Body of pancreas (tissue), 4 donors: ENCODE measurements around the gene ILRUN. TPM values are rescaled to one million over a fixed set of nuclear protein-coding genes. Genes with fewer than 3 reads are reported as not detected.
"Not testable (repeated sequence)": the region's sequence is repeated elsewhere in the genome, so short reads cannot be mapped to it uniquely, and the experiment has no call there.

Experiments used
- ATAC-seq: fragments of 150-250 bp; one replicate; pipeline ENCODE4 v1.9.1; 2016
- DNase-seq, 4 donors: peaks; one replicate each; pipeline ENCODE4 v3.0.0-alpha.2; 2019
- H3K27ac ChIP-seq, 4 donors: fragments of 200-600 bp; sonication (generic); 1 replicate in 3 of 4; 2 replicates in 1 of 4; pipeline versions ENCODE4 v1.5.1 to v1.6.1; 2016 to 2019; ENCODE audit warnings: mild to moderate bottlenecking in 1 of 4, mixed read lengths in 1 of 4, moderate library complexity in 1 of 4
- H3K27me3 ChIP-seq, 2 donors: fragments of 200-600 bp; sonication (generic); one replicate each; pipeline ENCODE4 v1.6.0; 2016; ENCODE audit warnings: mild to moderate bottlenecking in 1 of 2
- H3K36me3 ChIP-seq, 2 donors: fragments of 200-600 bp; sonication (generic); replicated peaks in 1 of 2; 2 replicates each; pipeline ENCODE4 v1.5.1; 2016; ENCODE audit warnings: low read depth in 2 of 2; ENCODE audit not compliant: insufficient read depth in 1 of 2
- H3K4me1 ChIP-seq: fragments of 200-600 bp; sonication (generic); one replicate; pipeline ENCODE4 v1.6.0; 2016
- H3K4me3 ChIP-seq, 2 donors: fragments of 200-600 bp; sonication (generic); 1 replicate in 1 of 2; 2 replicates in 1 of 2; pipeline ENCODE4 v1.5.1; 2016 to 2019
- H3K9me3 ChIP-seq, 3 donors: fragments of 200-600 bp; sonication (generic); 1 replicate in 2 of 3; 2 replicates in 1 of 3; pipeline ENCODE4 v1.5.1; 2016
- POLR2A ChIP-seq, 3 donors: fragments of 450-650 bp; IDR thresholded peaks; one replicate each; pipeline ENCODE4 v1.6.1; 2016; ENCODE audit warnings: antibody characterized with exemption in 3 of 3, mild to moderate bottlenecking in 2 of 3
- WGBS, 2 donors: methylation state at CpG; one replicate each; pipeline ENCODE4 v1.1.5; 2017; 5-methylcytosine and 5-hydroxymethylcytosine counted together
- intact Hi-C: fragments of 100-400 bp; cut with DNase I; formaldehyde crosslinking; loops from one replicate; pipeline ENCODE4 v1.15.1; 2023
- total RNA-seq, 2 donors: library from RNA; depleted of rRNA; stranded (reverse); fragments of >200 nt; gene quantifications; one replicate each; pipeline ENCODE4 v1.1.0, GENCODE V29; 2016
- TF ChIP-seq, protein P1 (sequence below), 7 experiments: fragments of 450-650 bp in 4 of 7; fragments of 200-600 bp in 3 of 7; sonication (generic) in 3 of 7; IDR thresholded peaks; one replicate each; pipeline ENCODE4 v1.5.1; 2016 to 2019; ENCODE audit warnings: antibody characterized with exemption in 7 of 7

ILRUN gene
- total RNA-seq, 2 donors from 2014 or later, result 24.6 to 32.6 TPM

DNA sequence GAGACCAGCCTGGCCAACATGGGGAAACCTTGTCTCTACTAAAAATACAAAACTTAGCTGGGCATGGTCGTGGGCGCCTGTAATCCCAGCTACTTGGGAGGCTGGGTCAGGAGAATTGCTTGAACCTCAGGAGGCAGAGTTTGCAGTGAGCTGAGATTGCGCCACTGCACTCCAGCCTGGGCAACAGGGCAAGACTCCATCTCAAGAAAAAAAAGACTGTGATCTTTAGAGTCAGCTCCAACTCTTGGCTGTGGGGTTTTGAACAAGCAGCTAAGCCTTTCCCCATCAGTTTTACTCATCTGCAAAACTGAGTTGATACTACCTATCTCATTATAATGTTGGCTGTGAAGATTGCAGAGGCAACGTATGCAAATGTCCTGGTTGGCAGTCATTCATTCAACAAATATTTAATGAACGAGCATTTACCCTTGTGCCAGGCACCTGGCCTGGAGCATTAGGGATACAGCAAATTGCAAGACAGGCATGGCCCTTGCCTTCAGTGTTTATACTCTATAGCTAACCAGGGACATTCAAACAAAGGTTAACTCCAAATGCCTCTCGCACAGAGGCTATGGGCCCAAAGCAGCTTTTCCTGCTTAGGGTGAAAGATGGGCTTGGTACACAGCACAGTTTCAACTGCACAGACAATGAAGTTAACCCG is 37.8 kb downstream of the ILRUN start:
- intact Hi-C loops, result no loop called here
- no peak for ATAC-seq
- Histone ChIP-seq H3K9me3 (no peaks in the 10 kb centered on the region), H3K4me1 (peaks cover 46% of the 10 kb centered on the region), H3K36me3 (peaks cover 0 to 2% of the 10 kb centered on the region in 2 donors), H3K27ac (peak overlapping the region in 3 of 4 donors; percentile 86 to 89 (median 87)), H3K27me3 (no peaks in the 10 kb centered on the region), H3K4me3 (no peak overlapping the region)
- TF ChIP-seq POLR2A (IDR thresholded peaks at IDR 0.05), result no peak
- TF ChIP-seq, protein P1, sequence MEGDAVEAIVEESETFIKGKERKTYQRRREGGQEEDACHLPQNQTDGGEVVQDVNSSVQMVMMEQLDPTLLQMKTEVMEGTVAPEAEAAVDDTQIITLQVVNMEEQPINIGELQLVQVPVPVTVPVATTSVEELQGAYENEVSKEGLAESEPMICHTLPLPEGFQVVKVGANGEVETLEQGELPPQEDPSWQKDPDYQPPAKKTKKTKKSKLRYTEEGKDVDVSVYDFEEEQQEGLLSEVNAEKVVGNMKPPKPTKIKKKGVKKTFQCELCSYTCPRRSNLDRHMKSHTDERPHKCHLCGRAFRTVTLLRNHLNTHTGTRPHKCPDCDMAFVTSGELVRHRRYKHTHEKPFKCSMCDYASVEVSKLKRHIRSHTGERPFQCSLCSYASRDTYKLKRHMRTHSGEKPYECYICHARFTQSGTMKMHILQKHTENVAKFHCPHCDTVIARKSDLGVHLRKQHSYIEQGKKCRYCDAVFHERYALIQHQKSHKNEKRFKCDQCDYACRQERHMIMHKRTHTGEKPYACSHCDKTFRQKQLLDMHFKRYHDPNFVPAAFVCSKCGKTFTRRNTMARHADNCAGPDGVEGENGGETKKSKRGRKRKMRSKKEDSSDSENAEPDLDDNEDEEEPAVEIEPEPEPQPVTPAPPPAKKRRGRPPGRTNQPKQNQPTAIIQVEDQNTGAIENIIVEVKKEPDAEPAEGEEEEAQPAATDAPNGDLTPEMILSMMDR (IDR thresholded peaks at IDR 0.05), result no peak
- no peak for DNase-seq
- WGBS, 2 donors, result 61 to 67% methylated on average over 6 to 7 of the region's 7 CpGs

DNA sequence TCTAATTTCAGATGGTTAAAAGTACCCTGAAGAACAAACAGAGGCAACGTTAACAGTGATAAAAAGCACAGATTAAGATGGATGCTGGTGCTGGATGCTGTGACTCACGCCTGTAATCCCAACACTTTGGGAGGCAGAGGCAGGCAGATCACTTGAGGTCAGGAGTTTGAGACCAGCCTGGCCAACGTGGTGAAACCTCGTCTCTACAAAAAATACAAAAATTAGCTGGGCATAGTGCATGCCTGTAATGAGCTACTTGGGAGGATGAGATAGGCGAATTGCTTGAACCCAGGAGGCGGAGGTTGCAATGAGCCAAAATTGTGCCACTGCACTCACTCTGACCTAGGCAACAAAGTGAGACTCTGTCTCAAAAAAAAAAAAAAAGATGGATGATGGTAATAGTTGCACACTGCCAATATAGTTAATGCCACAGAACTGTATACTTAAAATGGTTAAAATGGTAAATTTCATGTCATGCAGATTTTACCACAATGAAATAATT is 38.5 kb downstream of the ILRUN start:
- peaks cover 45% of the 10 kb centered on the region for H3K4me1 ChIP-seq
- 49 to 52% methylated on average over 6 of the region's 6 CpGs for WGBS, 2 donors
- intact Hi-C loops, H3K36me3 ChIP-seq, H3K4me3 ChIP-seq, ATAC-seq, H3K9me3 ChIP-seq, DNase-seq, H3K27me3 ChIP-seq: not testable (repeated sequence)
- peak overlapping the region; percentile 86 to 94 (median 88) for H3K27ac ChIP-seq

DNA sequence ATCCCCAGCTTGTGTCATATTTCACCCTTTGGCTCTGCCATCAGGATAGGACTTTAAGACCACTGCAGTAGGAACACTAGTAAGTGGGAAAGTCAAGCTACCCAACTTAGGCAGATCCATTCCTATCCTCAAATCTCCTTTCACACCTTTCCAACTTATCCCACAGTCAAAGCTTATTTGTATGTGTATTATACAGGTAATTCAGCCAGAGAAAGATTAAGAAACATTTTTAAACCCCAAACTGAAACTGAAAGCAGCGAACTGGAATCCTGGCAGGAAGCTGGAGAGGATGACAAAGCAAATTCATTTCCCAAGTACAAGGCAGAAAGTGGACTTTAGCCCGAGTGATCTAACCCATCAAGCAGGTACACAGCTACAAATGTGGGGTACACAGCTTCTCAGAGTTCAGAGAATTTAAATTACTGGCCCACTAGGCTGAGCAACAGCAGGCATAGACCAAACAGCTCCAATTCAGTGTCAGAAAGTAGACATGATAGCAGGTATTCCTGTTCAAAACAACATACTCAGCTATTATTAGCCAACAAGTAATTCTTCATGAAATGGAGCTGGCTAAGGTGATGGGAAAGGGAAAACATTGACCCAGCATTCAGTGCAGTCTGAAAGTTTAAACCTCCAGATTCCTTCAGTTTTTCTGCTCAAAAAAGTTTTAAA is 39.1 kb downstream of the ILRUN start:
- H3K4me1 ChIP-seq, result peaks cover 45% of the 10 kb centered on the region
- 0% methylated on average over 2 of the region's 2 CpGs for WGBS, 2 donors
- H3K9me3 ChIP-seq, result no peaks in the 10 kb centered on the region
- DNase-seq (peak; percentile 63 to 87 (median 72)), ATAC-seq (peak; percentile 95)
- TF ChIP-seq, protein P1 (IDR thresholded peaks at IDR 0.05), result no peak
- TF ChIP-seq POLR2A (IDR thresholded peaks at IDR 0.05), result peak in 1 of 3 donors; percentile 21
- H3K27me3 ChIP-seq, result no peaks in the 10 kb centered on the region
- H3K27ac ChIP-seq, result peak overlapping the region; percentile 86 to 94 (median 88)
- peaks cover 0 to 6% of the 10 kb centered on the region in 2 donors for H3K36me3 ChIP-seq
- intact Hi-C loops, result no loop called here
- no peak overlapping the region for H3K4me3 ChIP-seq

DNA sequence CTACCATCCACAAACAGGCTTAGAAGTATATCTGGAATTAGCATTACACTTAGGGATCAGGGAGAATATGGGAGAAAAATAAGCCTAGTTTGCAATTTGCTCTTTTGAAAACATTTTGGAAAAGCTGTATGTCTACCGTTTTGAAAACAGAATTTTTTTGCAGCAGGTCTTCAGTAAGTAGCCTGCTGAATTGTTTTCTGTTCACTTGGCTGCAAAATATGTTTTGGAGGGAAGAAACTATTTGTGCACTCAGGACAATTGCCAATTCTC is 39.6 kb downstream of the ILRUN start:
- H3K36me3 ChIP-seq, result peaks cover 0 to 6% of the 10 kb centered on the region in 2 donors
- no peak overlapping the region for H3K4me3 ChIP-seq
- intact Hi-C loops, result no loop called here
- TF ChIP-seq, protein P1 (IDR thresholded peaks at IDR 0.05), result no peak
- TF ChIP-seq POLR2A (IDR thresholded peaks at IDR 0.05), result no peak
- no peaks in the 10 kb centered on the region for H3K27me3 ChIP-seq
- 0% methylated on average over 1 of the region's 1 CpG for WGBS, 2 donors
- H3K27ac ChIP-seq, result peak overlapping the region; percentile 86 to 94 (median 88)
- no peaks in the 10 kb centered on the region for H3K9me3 ChIP-seq
- ATAC-seq (no peak), DNase-seq (no peak)
- H3K4me1 ChIP-seq, result peaks cover 45% of the 10 kb centered on the region

DNA sequence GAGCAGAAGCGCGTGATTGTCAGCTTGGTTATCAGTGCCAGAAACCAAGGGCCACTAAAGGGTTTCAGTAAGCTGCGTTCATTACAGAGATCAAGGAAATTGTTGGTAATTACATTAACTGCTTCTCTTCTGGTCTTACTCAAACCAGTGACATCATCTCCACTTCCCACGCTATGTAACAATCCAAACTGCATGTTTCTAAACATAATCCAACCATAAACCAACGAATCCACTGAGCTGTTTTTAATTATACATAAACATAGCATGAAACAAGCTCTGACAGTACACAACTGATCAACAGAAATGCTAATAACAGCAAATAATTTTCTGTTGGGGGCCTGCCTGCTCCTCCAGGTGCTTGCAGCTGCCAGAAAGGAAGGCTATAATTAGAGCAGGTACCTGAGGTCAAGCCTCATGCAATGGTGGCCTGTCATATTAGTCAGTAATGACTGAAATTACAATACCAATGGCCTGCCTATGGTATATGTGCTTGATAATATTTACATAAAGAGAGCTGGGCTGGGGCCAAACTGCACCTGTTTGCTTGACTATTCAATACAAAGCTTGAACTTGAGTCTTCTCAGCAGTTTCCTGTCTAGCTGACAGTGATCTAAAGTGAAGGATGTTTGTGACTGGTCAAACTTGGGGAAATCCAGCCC is 40.1 kb downstream of the ILRUN start:
- TF ChIP-seq POLR2A (IDR thresholded peaks at IDR 0.05), result no peak
- TF ChIP-seq, protein P1 (IDR thresholded peaks at IDR 0.05), result no peak
- H3K27ac ChIP-seq, result peak overlapping the region; percentile 86 to 94 (median 88)
- H3K4me3 ChIP-seq, result no peak overlapping the region
- no peaks in the 10 kb centered on the region for H3K9me3 ChIP-seq
- peak; percentile 30 to 76 (median 52) for DNase-seq
- 36 to 45% methylated on average over 5 of the region's 5 CpGs for WGBS, 2 donors
- H3K27me3 ChIP-seq, result no peaks in the 10 kb centered on the region
- no peak for ATAC-seq
- intact Hi-C loops, result no loop called here
- H3K36me3 ChIP-seq, result peaks cover 0 to 6% of the 10 kb centered on the region in 2 donors
- H3K4me1 ChIP-seq, result peaks cover 45% of the 10 kb centered on the region

DNA sequence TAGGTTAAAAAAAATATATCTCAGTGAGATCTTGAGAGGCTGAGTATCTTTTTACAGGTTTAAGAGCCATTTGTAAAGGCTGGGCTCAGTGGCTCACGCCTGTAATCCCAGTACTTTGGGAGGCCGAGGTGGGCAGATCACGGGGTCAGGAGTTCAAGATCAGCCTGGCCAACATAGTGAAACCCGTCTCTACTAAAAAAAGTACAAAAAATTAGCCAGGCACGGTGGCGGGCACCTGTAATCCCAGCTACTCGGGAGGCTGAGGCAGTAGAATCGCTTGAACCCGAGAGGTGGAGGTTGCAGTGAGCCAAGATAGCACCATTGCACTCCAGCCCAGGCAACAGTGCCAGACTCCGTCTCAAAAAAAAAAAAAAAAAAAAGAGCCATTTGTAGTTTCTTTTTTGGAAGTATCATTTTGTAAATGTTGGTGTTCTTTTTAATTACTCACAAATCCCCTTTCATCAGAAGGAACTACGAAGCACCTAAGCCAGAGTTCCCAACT is 40.6 kb downstream of the ILRUN start:
- intact Hi-C loops, H3K36me3 ChIP-seq, H3K27me3 ChIP-seq, DNase-seq, H3K9me3 ChIP-seq, ATAC-seq, H3K4me3 ChIP-seq: not testable (repeated sequence)
- peak overlapping the region; percentile 86 to 94 (median 88) for H3K27ac ChIP-seq
- 65 to 77% methylated on average over 11 of the region's 11 CpGs for WGBS, 2 donors
- H3K4me1 ChIP-seq, result peaks cover 50% of the 10 kb centered on the region
